GM21390 (cell line): ENCODE measurements around the gene ADAMTS5.

Source experiments
- ATAC-seq: cut with Tn5 transposase; IDR thresholded peaks from one replicate; pipeline ENCODE4 v1.9.1; 2021; ENCODE audit not compliant: unreplicated experiment

ADAMTS5 gene

GRCh38 chr21:26888931-26889330, 78.0 kb downstream of the ADAMTS5 start:
- ATAC-seq: no peak

GRCh38 chr21:26888256-26888655, 78.6 kb downstream of the ADAMTS5 start:
- ATAC-seq: no peak

- ATAC-seq: no peak
Measured at GRCh38 chr21:26887251-26887650, 79.6 kb downstream of the ADAMTS5 start.

- no peak for ATAC-seq
Measured at GRCh38 chr21:26884436-26884835, 82.5 kb downstream of the ADAMTS5 start.

- ATAC-seq: no peak
Measured at GRCh38 chr21:26883768-26884167, 83.1 kb downstream of the ADAMTS5 start.

DNA sequence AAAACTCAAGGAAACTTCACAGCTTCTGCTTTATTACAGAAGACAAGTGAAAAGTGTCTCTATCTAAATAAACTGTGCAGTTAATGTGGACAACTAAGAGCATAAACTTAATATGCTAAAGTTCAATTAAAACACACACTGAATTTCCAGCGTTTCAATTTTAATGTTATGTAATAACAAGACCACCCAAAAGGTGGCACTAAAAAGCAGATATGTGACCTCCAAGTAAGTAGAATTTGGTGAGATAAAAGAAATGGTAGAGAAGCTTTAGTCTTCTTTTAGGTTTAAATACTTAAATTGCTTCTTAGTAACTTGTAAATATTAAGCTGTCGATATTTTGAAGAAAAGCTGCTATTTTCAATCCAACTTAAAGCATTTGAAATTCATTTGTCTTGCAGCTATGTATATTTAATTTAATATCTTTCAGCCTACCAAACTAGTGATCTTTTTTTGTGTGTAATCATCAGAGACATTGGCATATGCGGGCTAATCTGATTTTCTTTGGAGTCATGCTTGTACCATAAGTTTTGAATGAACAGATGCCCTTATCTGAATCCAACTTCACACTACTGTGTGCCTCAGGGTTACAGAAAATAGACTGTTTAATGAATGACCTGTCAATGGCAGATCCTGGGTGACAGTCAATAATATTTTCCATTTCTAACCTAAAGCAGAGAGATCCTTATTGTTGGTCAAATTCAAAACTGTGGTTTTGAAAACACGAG, 85.2 kb downstream of the ADAMTS5 start:
- no peak for ATAC-seq

GRCh38 chr21:26877018-26877417, 89.9 kb downstream of the ADAMTS5 start:
- ATAC-seq: no peak

GRCh38 chr21:26874347-26874746, 92.5 kb downstream of the ADAMTS5 start:
- ATAC-seq: no peak
